ENCODE results near the gene STT3B. TPM values are rescaled to one million over a fixed set of nuclear protein-coding genes. Genes with fewer than 3 reads are reported as not detected.

Gene STT3B
- total RNA-seq, 1 experiment from 2014 or later: 64.4 TPM

DNA sequence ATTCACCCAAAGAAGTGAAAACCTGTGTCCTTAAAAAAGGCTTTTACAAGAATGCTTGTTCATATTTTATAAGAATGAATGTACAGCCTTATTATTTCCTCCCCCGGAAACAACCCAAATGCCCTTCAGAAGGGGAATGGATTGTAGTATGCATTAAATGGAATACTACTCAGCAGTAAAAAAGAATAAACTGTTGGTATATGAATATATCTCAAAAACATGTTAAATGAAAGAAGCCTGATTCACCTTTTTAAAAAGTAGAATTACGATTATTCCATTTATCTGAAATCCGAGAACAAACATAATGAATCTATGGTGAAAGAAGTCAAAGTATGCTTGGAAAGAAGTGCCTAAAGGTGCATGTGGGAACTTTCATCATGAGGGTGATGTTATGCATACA, 20.5 kb downstream of the STT3B start:
- H3K4me3 ChIP-seq: no peak overlapping the region
- H3K36me3 ChIP-seq: no peaks in the 10 kb centered on the region
- H3K4me1 ChIP-seq: no peaks in the 10 kb centered on the region
- H3K9me3 ChIP-seq (replicated peaks): no peaks in the 10 kb centered on the region
- no peaks in the 10 kb centered on the region for H3K27me3 ChIP-seq
- no peak overlapping the region for H3K27ac ChIP-seq
- no peak for DNase-seq

GRCh38 chr3:31555204-31555603, 22.5 kb downstream of the STT3B start:
- Histone ChIP-seq H3K27ac (no peak overlapping the region), H3K4me1 (no peaks in the 10 kb centered on the region), H3K9me3 (replicated peaks) (no peaks in the 10 kb centered on the region), H3K4me3 (no peak overlapping the region), H3K27me3 (no peaks in the 10 kb centered on the region), H3K36me3 (no peaks in the 10 kb centered on the region)
- peak in 1 of 2 experiments; percentile 4 for DNase-seq

DNA sequence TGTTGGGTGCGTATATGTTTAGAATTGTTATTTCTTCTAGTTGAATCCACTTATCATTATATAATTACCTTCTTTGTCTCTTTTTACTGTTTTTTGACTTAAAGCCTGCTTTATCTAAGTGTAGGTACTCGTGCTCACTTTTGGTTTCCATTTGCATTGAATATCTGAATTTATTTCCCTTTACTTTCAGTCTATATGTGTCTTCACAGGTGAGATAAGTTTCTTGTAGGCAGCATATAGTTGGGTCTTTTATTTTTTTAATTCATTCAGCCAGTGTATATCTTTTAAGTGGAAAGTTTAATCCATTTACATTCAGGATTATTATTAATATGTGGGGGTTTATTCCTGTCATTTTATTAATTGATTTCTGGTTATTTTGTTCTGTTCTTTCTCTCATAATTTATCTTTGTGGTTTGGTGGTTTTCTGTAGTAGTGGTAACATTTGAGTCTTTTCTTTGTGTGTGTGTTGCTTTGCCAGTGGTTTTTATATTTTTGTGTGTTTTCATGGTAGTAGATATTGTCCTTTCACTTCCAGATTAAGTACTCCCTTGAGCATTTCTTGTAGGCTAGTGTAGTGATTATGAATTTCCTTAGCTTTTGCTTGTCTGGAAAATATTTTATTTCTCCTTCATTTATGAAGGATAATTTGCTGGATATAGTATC, 27.3 kb downstream of the STT3B start:
- no peaks in the 10 kb centered on the region for H3K4me1 ChIP-seq
- no peaks in the 10 kb centered on the region for H3K27me3 ChIP-seq
- H3K9me3 ChIP-seq (replicated peaks): no peaks in the 10 kb centered on the region
- no peak overlapping the region for H3K4me3 ChIP-seq
- no peak overlapping the region for H3K27ac ChIP-seq
- H3K36me3 ChIP-seq: no peaks in the 10 kb centered on the region
- DNase-seq: no peak

DNA sequence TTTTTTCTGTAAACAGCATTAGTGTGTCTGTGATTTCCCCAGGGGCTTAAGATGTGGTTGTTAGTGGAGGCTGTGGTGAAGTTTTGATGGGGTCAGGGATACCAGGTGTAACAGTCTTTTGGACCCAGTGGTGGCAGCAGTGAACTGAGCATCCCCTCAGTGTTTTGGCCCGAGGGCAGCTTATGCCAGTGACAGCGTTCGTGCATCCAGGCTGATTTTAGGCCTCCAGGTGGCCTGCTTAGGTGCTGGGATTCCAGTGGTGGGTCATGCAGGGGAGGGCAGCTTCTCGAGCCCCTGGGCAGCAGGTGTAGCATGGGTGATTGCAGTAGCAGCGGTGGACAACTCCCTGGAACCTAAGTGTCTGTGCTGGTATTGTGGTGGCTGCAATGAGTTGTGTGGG, 29.2 kb downstream of the STT3B start:
- DNase-seq: no peak
- no peaks in the 10 kb centered on the region for H3K9me3 ChIP-seq (replicated peaks)

GRCh38 chr3:31562525-31562924, 29.8 kb downstream of the STT3B start:
- Histone ChIP-seq H3K4me3 (no peak overlapping the region), H3K27ac (no peak overlapping the region), H3K4me1 (no peaks in the 10 kb centered on the region), H3K9me3 (replicated peaks) (no peaks in the 10 kb centered on the region), H3K27me3 (no peaks in the 10 kb centered on the region), H3K36me3 (no peaks in the 10 kb centered on the region)
- DNase-seq: no peak

More for the DNA sequence above, 29.2 kb downstream of the STT3B start:
- Histone ChIP-seq H3K27me3 (no peaks in the 10 kb centered on the region), H3K4me1 (no peaks in the 10 kb centered on the region), H3K4me3 (no peak overlapping the region), H3K36me3 (no peaks in the 10 kb centered on the region), H3K27ac (no peak overlapping the region)

GRCh38 chr3:31565288-31565687, 32.6 kb downstream of the STT3B start:
- no peaks in the 10 kb centered on the region for H3K9me3 ChIP-seq (replicated peaks)
- DNase-seq: no peak
- H3K4me1 ChIP-seq: no peaks in the 10 kb centered on the region
- no peak overlapping the region for H3K4me3 ChIP-seq
- no peaks in the 10 kb centered on the region for H3K27me3 ChIP-seq
- H3K27ac ChIP-seq: no peak overlapping the region
- H3K36me3 ChIP-seq: no peaks in the 10 kb centered on the region

DNA sequence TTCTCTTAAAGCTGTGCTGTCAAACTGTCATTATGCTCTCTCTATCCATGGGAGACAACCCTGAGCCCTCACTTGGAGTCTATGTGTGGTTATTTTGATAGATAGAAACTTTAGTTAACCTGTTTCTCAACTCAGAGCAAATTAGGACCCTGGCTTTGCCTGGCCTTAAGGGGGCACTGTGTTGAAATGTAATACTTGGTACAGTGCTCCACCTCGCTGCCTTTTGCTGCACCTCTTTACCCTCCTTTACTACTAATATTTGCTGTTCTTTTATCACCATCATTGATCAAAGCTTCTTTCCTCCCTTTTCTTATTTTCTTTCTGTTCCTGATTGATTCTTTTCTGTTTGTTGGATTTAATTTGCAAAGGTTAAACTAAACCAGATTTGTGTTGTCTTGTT, 34.3 kb downstream of the STT3B start:
- no peaks in the 10 kb centered on the region for H3K4me1 ChIP-seq
- H3K9me3 ChIP-seq (replicated peaks): no peaks in the 10 kb centered on the region
- no peaks in the 10 kb centered on the region for H3K36me3 ChIP-seq
- DNase-seq: no peak
- no peak overlapping the region for H3K4me3 ChIP-seq
- H3K27ac ChIP-seq: no peak overlapping the region
- no peaks in the 10 kb centered on the region for H3K27me3 ChIP-seq

DNA sequence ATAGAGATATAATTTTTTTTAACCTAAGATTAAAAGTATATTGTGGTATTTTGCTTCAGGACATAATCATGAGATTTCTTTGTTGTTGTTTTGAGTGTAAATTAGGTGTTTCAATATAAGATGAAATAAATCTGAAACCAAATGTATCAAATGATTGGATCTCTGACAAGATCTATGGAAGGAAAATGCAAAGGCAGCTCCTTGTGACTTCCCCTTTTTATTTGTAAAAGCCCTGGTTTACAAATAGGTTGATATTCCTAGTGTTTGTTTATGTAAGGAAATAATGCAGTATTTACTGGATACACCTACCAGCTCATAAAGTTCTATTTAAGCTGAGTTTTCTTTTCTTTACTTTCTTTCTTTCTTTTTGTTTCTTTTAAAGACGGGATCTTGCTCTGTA, 35.9 kb downstream of the STT3B start:
- Histone ChIP-seq H3K27ac (no peak overlapping the region), H3K4me3 (no peak overlapping the region), H3K9me3 (replicated peaks) (no peaks in the 10 kb centered on the region), H3K4me1 (no peaks in the 10 kb centered on the region), H3K27me3 (no peaks in the 10 kb centered on the region), H3K36me3 (no peaks in the 10 kb centered on the region)
- DNase-seq: no peak

DNA sequence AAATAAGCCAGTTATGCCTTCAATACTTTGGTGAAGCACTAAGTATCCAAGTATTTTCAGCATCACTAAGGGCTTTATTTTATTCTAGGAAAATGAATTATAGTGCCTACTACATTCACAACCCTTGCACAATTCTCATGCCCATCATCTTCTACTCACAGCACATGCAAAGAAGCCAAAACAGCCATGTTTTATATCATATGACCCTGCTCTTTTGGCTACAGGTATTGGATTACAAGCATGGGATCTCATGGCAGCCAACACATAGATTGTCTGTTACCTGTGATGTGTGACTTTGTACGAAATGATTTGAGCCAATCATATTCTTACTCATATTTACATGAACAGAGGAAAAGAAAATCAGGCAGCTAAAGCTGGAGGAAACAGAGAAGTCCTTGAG, 38.6 kb downstream of the STT3B start:
- peaks cover 3% of the 10 kb centered on the region; the same call in 1 of the 2 replicates for H3K4me1 ChIP-seq
- no peaks in the 10 kb centered on the region for H3K27me3 ChIP-seq
- no peaks in the 10 kb centered on the region for H3K9me3 ChIP-seq (replicated peaks)
- H3K27ac ChIP-seq: no peak overlapping the region
- no peak for DNase-seq
- H3K36me3 ChIP-seq: no peaks in the 10 kb centered on the region
- H3K4me3 ChIP-seq: no peak overlapping the region

DNA sequence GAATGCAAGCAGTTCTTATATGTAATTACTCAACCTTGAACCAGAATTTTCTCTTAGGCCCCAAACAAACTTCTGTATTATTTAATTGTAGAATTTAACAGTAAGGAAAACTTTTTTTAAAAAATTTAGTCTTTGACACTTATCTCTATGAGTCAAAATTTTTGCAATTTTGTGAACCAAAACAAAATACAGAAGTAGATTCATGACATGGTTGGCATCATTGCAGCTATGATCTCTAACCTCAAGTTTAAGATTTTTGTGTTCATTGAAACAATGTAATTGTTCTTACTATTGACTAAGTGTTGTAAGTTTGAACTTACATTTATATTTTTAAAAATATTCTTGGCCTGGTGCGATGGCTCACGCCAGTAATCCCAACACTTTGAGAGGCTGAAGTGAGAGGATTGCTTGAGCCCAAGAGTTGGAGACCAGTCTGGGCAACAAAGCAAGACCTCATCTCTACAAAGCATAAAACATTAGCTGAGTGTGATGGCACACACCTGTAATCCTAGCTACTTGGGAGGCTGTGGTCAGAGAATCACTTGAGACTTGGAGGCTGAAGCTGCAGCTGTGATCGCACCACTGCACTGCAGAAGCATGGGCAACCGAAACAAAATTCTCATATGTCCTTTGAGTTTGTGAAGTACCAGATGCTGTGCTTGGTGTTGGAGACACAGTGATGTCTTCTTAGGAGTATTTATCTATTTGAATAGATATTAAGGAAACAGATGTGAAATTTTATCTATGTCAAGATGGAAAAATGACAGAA, 39.7 kb downstream of the STT3B start:
- Histone ChIP-seq H3K36me3 (no peaks in the 10 kb centered on the region), H3K9me3 (replicated peaks) (no peaks in the 10 kb centered on the region), H3K4me3 (no peak overlapping the region), H3K27ac (no peak overlapping the region), H3K4me1 (peaks cover 3% of the 10 kb centered on the region; the same call in 1 of the 2 replicates), H3K27me3 (no peaks in the 10 kb centered on the region)
- DNase-seq: no peak

DNA sequence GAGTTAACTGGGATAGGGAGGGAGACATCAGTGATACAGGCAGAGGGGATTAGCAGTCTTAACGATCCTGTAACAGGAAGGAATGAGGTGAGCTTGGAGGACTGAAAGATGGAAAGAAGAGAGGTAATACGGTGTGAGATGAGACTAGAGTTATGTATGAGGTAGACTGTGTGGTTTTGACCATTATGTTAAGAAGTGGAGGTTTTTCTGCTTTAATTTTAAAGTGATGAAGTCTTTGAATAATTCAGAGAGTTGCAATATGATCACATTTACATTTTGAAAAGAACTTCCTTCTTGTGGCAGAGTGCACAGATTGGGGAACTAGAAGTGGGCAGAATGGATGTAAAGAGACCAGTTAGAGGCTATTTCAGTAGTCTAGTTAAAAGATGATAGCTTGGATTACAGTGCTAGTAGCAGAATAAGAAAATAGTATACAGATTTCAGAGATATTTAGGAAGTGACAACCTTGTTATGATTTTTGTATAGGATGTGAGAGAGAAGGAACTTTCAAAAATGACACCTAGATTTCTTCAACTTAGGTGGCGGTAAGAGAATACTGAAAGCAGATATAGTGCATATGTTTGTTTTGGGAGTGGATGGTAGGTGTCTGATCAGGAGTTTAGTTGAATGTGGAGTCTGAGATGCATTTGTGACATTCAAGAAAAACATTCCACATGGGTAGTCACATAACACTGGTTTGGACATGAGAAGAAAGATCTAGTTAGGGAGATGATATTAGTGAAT, 40.5 kb downstream of the STT3B start:
- Histone ChIP-seq H3K4me3 (no peak overlapping the region), H3K27ac (no peak overlapping the region)
- DNase-seq: no peak

GRCh38 chr3:31575448-31575847, 42.7 kb downstream of the STT3B start:
- Histone ChIP-seq H3K4me3 (no peak overlapping the region), H3K4me1 (peaks cover 3% of the 10 kb centered on the region; the same call in 1 of the 2 replicates), H3K9me3 (replicated peaks) (no peaks in the 10 kb centered on the region), H3K27me3 (no peaks in the 10 kb centered on the region), H3K36me3 (no peaks in the 10 kb centered on the region; the same call in 1 of the 2 replicates), H3K27ac (no peak overlapping the region)
- peak; percentile 5 to 42 for DNase-seq

More for the DNA sequence above, 40.5 kb downstream of the STT3B start:
- H3K27me3 ChIP-seq: no peaks in the 10 kb centered on the region
- H3K36me3 ChIP-seq: no peaks in the 10 kb centered on the region
- H3K4me1 ChIP-seq: peaks cover 3% of the 10 kb centered on the region; the same call in 1 of the 2 replicates
- H3K9me3 ChIP-seq (replicated peaks): no peaks in the 10 kb centered on the region

DNA sequence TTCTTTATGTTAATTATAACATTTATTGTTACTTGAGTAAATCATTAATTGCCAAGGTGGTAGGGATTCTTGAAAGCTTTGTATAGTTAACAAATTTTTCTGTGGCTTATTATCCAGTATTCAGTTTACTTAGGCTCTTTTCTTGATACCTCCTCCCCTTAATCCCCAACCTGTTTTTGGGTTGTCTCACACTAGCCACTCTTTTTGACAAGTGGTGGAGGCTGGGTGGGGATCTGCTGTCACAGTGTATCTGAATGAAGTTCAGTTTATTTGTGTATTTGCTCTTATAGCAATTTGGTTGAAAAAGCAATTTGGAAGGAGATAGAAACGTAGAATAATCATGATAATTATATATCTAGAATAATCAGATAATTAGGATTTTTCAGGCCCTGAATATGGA, 43.8 kb downstream of the STT3B start:
- no peak overlapping the region for H3K4me3 ChIP-seq
- H3K9me3 ChIP-seq (replicated peaks): no peaks in the 10 kb centered on the region
- no peak for DNase-seq
- no peaks in the 10 kb centered on the region; the same call in 1 of the 2 replicates for H3K36me3 ChIP-seq
- no peaks in the 10 kb centered on the region for H3K27me3 ChIP-seq
- H3K27ac ChIP-seq: no peak overlapping the region
- H3K4me1 ChIP-seq: peaks cover 3% of the 10 kb centered on the region; the same call in 1 of the 2 replicates

DNA sequence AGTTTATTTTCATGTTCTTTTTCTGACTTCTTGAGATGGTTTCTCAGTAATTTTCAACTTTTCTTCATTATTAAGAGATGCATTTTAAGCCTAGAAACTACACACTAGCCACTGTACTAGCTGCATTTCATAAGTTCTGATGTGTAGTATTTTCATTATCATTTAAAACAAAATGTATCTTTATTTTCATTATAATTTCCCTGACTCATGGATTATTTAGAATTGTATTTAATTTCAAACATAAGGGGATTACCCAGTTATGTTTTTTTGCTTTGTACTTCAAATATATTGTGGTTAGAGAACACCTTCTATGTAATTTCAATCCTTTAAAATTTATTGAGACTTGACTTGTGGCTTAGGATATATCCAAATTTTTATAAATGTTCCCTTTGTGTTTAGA, 44.5 kb downstream of the STT3B start:
- Histone ChIP-seq H3K4me3 (no peak overlapping the region), H3K4me1 (peaks cover 3% of the 10 kb centered on the region; the same call in 1 of the 2 replicates), H3K36me3 (peaks cover 2% of the 10 kb centered on the region; the same call in 1 of the 2 replicates), H3K27ac (no peak overlapping the region), H3K9me3 (replicated peaks) (no peaks in the 10 kb centered on the region), H3K27me3 (no peaks in the 10 kb centered on the region)
- DNase-seq: no peak

GRCh38 chr3:31579828-31580227, 47.1 kb downstream of the STT3B start:
- no peak for DNase-seq
- Histone ChIP-seq H3K4me3 (no peak overlapping the region), H3K4me1 (peaks cover 3% of the 10 kb centered on the region; the same call in 1 of the 2 replicates), H3K27me3 (no peaks in the 10 kb centered on the region), H3K9me3 (replicated peaks) (no peaks in the 10 kb centered on the region), H3K36me3 (peaks cover 2% of the 10 kb centered on the region; the same call in 1 of the 2 replicates), H3K27ac (no peak overlapping the region)
